Endodermal cell (in vitro differentiated cells): ENCODE results near the gene ABCD2. TPM values are rescaled to one million over a fixed set of nuclear protein-coding genes. Genes with fewer than 3 reads are reported as not detected.

ENCODE experiments used
- DNase-seq: peaks from one replicate; pipeline ENCODE4 v3.0.0-alpha.2; 2017
- H3K27ac ChIP-seq: 2 replicates; pipeline ENCODE4 v1.5.1; 2013; ENCODE audit warnings: mild to moderate bottlenecking, low read depth, low read length, moderate library complexity
- H3K27me3 ChIP-seq: 2 replicates; pipeline ENCODE4 v1.6.1; 2013; ENCODE audit warnings: mild to moderate bottlenecking, low read length, moderate library complexity; ENCODE audit not compliant: insufficient read depth, control insufficient read depth, poor library complexity, severe bottlenecking
- H3K36me3 ChIP-seq: 2 replicates; pipeline ENCODE4 v1.7.0; 2013; ENCODE audit warnings: mild to moderate bottlenecking, low read length, moderate library complexity; ENCODE audit not compliant: control insufficient read depth, insufficient read depth
- H3K4me1 ChIP-seq: one replicate; pipeline ENCODE4 v1.7.0; 2013; ENCODE audit warnings: low read length; ENCODE audit not compliant: control insufficient read depth, insufficient read depth
- H3K4me3 ChIP-seq: 2 replicates; pipeline ENCODE4 v1.5.1; 2013; ENCODE audit warnings: mild to moderate bottlenecking, low read length, moderate library complexity
- H3K9ac ChIP-seq: 2 replicates; pipeline ENCODE4 v1.6.1; 2013; ENCODE audit warnings: mild to moderate bottlenecking, low read length, moderate library complexity; ENCODE audit not compliant: poor library complexity, severe bottlenecking; ENCODE audit errors: extremely low read depth
- H3K9me3 ChIP-seq: 2 replicates; pipeline ENCODE4 v1.6.1; 2013; ENCODE audit warnings: mild to moderate bottlenecking, low read length, moderate library complexity; ENCODE audit not compliant: control insufficient read depth
- H3K27ac Mint-ChIP-seq: 2 replicates; pipeline ENCODE4 v1.8.0; 2020; ENCODE audit warnings: mixed read lengths
- H3K27me3 Mint-ChIP-seq: 2 replicates; pipeline ENCODE4 v1.8.0; 2021; ENCODE audit warnings: mild to moderate bottlenecking, mixed read lengths; ENCODE audit not compliant: insufficient read depth
- H3K36me3 Mint-ChIP-seq: 2 replicates; pipeline ENCODE4 v1.8.0; 2020; ENCODE audit warnings: low read depth, mixed read lengths
- H3K4me1 Mint-ChIP-seq: 2 replicates; pipeline ENCODE4 v1.8.0; 2020; ENCODE audit warnings: mixed read lengths
- H3K4me3 Mint-ChIP-seq: 2 replicates; pipeline ENCODE4 v1.8.0; 2020; ENCODE audit warnings: mild to moderate bottlenecking, moderate library complexity, mixed read lengths
- H3K9me3 Mint-ChIP-seq: 2 replicates; pipeline ENCODE4 v1.8.0; 2020; ENCODE audit warnings: mild to moderate bottlenecking, mixed read lengths
- CTCF ChIP-seq: fragments of 200-600 bp; sonication (generic); conservative IDR thresholded peaks from 2 replicates; pipeline ENCODE4 v1.5.0; 2021; ENCODE audit warnings: antibody characterized with exemption, mild to moderate bottlenecking
- WGBS, 2 experiments: methylation state at CpG; one replicate each; pipeline versions ENCODE4 v1.1.5 to v1.1.7; 2013; ENCODE audit warnings: missing lambda C conversion rate in 2 of 2, mixed read lengths in 1 of 2; ENCODE audit not compliant: insufficient coverage in 1 of 2, insufficient read length in 1 of 2; 5-methylcytosine and 5-hydroxymethylcytosine counted together
- total RNA-seq, 2 donors: library from RNA; stranded (reverse); fragmentation: NEBNext Ultra II Directional in 1 of 2; extraction: Animal tissue kit (Norgen Biotek cat#: 25700) in 1 of 2; gene quantifications; 2 replicates in 1 of 2; 3 replicates in 1 of 2; pipeline ENCODE4 v1.2.1, GENCODE V29; 2021

Gene ABCD2
- total RNA-seq, 2 donors from 2014 or later: not detected

- Mint-ChIP-seq H3K36me3 (no peaks in the 10 kb centered on the region), H3K9me3 (no peaks in the 10 kb centered on the region), H3K4me3 (no peak overlapping the region), H3K27me3 (peaks cover 3% of the 10 kb centered on the region), H3K4me1 (peaks cover 3% of the 10 kb centered on the region), H3K27ac (no peak overlapping the region)
- H3K4me3 ChIP-seq: peak overlapping the region; percentile 88
- DNase-seq: no peak
- no peak overlapping the region for H3K27ac ChIP-seq
- H3K4me1 ChIP-seq: no peaks in the 10 kb centered on the region
- no peak overlapping the region for H3K9ac ChIP-seq
- TF ChIP-seq CTCF: no peak
- peaks cover 19% of the 10 kb centered on the region for H3K27me3 ChIP-seq
- WGBS, 2 experiments: 45 to 53% methylated on average over 10 of the region's 10 CpGs
- H3K9me3 ChIP-seq: no peaks in the 10 kb centered on the region
- no peaks in the 10 kb centered on the region for H3K36me3 ChIP-seq
Observed at GRCh38 chr12:39619316-39619659, 315 bp downstream of the ABCD2 start.

GRCh38 chr12:39618701-39619100, 902 bp downstream of the ABCD2 start:
- peaks cover 19% of the 10 kb centered on the region for H3K27me3 ChIP-seq
- H3K4me3 ChIP-seq: no peak overlapping the region
- Mint-ChIP-seq H3K9me3 (no peaks in the 10 kb centered on the region), H3K4me3 (no peak overlapping the region), H3K36me3 (no peaks in the 10 kb centered on the region), H3K27me3 (peaks cover 3% of the 10 kb centered on the region), H3K27ac (no peak overlapping the region), H3K4me1 (peaks cover 3% of the 10 kb centered on the region)
- H3K4me1 ChIP-seq: no peaks in the 10 kb centered on the region
- no peaks in the 10 kb centered on the region for H3K36me3 ChIP-seq
- WGBS, 2 experiments: 88 to 89% methylated on average over 2 to 5 of the region's 5 CpGs
- H3K9ac ChIP-seq: no peak overlapping the region
- H3K9me3 ChIP-seq: no peaks in the 10 kb centered on the region
- TF ChIP-seq CTCF: no peak
- DNase-seq: no peak
- H3K27ac ChIP-seq: no peak overlapping the region

- no peaks in the 10 kb centered on the region for H3K4me1 ChIP-seq
- H3K27me3 ChIP-seq: peaks cover 19% of the 10 kb centered on the region
- H3K9me3 ChIP-seq: no peaks in the 10 kb centered on the region
- Mint-ChIP-seq H3K4me1 (peaks cover 3% of the 10 kb centered on the region), H3K9me3 (no peaks in the 10 kb centered on the region), H3K36me3 (no peaks in the 10 kb centered on the region), H3K27ac (no peak overlapping the region), H3K4me3 (no peak overlapping the region), H3K27me3 (peaks cover 3% of the 10 kb centered on the region)
- WGBS, 2 experiments: 77% methylated on average over 1 of the region's 1 CpG; no CpG with 5 or more reads in 1 of the 2 experiments
- no peak overlapping the region for H3K27ac ChIP-seq
- no peak for TF ChIP-seq CTCF
- no peak overlapping the region for H3K9ac ChIP-seq
- DNase-seq: no peak
- no peak overlapping the region for H3K4me3 ChIP-seq
- H3K36me3 ChIP-seq: no peaks in the 10 kb centered on the region
Observed at GRCh38 chr12:39617887-39618286, 1.7 kb downstream of the ABCD2 start.
